ENCODE results near the gene ARHGAP4.

ARHGAP4 gene

DNA sequence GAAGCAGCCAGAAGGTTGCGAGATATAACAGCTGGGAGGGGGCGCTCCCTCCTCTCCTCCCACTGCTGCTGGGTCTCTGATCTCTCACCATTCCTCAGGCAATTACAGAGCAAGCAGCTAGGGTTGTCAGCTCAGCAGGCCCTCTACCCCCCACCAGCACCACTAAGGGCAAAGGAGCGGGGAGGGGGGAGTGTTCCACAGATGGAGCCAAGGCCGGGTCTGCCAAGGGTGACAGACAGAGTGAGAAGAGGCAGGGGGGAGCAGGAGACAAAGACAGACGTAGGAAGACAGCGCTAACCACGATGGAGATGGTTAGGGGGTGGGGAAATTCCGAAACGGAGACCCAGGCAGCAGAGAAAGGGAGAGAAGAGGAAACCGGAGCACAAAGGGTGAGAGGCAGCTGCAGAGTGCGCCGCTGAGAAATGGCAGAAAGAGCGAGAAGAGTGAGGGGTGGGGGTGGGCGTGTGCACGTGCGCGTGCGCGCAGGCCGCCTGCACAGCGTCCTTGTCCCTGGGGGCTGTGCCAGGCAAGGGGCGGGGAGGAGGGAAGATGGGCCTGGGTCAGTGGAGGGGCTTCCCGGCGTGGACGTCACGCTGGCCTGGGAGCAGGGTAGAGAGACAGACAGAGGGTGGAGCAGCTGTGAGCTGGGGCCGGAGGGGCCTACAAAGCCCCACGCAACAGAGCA lies 47.0 kb downstream of the ARHGAP4 start:
- TF ChIP-seq, protein P1, sequence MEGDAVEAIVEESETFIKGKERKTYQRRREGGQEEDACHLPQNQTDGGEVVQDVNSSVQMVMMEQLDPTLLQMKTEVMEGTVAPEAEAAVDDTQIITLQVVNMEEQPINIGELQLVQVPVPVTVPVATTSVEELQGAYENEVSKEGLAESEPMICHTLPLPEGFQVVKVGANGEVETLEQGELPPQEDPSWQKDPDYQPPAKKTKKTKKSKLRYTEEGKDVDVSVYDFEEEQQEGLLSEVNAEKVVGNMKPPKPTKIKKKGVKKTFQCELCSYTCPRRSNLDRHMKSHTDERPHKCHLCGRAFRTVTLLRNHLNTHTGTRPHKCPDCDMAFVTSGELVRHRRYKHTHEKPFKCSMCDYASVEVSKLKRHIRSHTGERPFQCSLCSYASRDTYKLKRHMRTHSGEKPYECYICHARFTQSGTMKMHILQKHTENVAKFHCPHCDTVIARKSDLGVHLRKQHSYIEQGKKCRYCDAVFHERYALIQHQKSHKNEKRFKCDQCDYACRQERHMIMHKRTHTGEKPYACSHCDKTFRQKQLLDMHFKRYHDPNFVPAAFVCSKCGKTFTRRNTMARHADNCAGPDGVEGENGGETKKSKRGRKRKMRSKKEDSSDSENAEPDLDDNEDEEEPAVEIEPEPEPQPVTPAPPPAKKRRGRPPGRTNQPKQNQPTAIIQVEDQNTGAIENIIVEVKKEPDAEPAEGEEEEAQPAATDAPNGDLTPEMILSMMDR (IDR thresholded peaks at IDR 0.05; ENCODE audit: low read depth, low read length), result no peak
- no peak for DNase-seq (ENCODE audit: extremely low read depth, low read depth)

DNA sequence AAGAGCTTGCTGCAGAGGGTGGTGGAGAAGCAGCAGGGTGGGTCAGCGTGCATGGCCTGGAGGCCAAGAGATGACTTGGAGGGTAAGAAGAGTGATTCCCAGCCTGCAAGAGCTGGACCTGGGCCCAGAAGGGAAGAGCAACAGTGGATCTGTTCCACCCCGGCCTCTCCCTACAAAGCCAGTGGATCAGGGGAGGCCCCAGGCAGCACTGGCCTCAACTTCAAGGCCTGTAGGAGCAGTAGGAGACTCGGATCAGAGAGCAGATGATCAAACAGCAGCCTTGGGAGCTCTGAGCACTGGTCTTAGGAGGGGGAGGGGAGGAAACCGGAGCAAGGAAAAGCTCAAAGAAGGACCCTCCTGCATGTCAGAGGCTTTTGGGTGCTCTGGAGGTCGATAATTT lies 47.7 kb downstream of the ARHGAP4 start:
- DNase-seq (ENCODE audit: extremely low read depth, low read depth), result no peak
- TF ChIP-seq, protein P1 (IDR thresholded peaks at IDR 0.05; ENCODE audit: low read depth, low read length), result no peak

GRCh38 chrX:153877571-153878261 lies 48.3 kb downstream of the ARHGAP4 start:
- no peak for DNase-seq (ENCODE audit: extremely low read depth, low read depth)
- TF ChIP-seq, protein P1 (IDR thresholded peaks at IDR 0.05; ENCODE audit: low read depth, low read length), result no peak

DNA sequence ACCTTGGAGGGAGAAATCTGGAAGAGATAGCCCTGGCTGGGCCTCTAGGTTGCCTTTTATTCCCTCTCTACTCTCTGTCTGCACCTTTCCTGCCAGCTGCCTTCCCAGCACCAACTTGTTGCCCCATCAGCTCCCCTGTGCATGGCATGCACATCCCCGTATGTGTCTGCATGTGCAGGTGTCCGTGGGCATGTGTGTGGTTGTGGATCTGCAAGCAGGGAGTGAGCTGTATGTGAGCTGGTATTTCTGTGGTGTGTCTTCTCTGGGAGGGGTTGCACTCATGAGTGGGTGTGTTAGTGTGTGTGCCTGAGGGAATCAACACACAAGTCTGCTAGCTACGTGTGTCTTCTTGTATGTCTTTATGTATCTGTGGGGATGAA lies 50.0 kb downstream of the ARHGAP4 start:
- DNase-seq (ENCODE audit: extremely low read depth, low read depth), result no peak
- TF ChIP-seq, protein P1 (IDR thresholded peaks at IDR 0.05; ENCODE audit: low read depth, low read length), result no peak

DNA sequence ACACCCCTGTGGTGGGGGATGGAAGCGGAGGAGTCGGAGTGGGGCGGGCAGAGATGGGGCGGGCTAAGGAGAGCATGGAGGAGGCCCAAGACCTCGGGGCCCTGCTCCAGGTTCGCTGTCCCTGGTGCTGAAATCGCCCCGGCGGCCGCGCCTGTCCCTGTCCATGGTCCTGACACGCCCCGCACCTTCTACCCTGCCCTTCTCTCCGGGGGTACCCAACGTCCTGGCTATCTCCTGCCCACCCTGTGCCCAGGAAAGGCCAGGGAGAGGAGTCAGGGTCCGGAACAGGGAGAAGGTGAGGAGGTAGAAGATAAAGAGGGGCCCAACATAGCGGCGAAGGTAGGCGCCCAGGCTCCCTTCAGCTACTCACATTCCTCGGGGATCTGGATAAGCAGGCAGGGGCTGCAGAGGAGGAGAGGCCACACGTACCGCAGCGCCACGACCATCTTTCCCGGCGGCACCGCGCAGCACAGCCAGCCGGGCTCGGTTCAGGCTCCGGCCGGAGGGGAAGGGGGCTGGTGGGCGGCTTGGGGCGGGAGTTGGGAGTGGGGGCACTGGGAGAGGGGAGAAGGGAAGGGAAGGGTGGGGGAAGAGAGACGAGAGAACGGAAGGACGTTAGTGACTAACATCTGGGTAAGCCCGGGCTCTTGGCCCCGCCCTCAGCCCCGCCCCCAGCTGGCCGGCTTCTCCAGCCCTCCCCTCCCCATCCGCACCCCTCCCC lies 50.5 kb downstream of the ARHGAP4 start:
- DNase-seq (ENCODE audit: extremely low read depth, low read depth), result no peak
- TF ChIP-seq, protein P1 (IDR thresholded peaks at IDR 0.05; ENCODE audit: low read depth, low read length), result no peak

- TF ChIP-seq, protein P1 (IDR thresholded peaks at IDR 0.05; ENCODE audit: low read depth, low read length), result no peak
- DNase-seq (ENCODE audit: extremely low read depth, low read depth), result no peak
These were observed 51.5 kb downstream of the ARHGAP4 start for GRCh38 chrX:153874366-153875125.

Measured in AG09319 (cell line).